Activated T-cell treated with anti-CD3 and anti-CD28 coated beads for 4 hours (primary cell): ENCODE data around the gene RNF175.
"Not testable (repeated sequence)": the region's sequence is repeated elsewhere in the genome, so short reads cannot be mapped to it uniquely, and the experiment has no call there.

Source experiments
- DNase-seq: peaks from one replicate; pipeline ENCODE4 v3.0.0-alpha.2; 2020

RNF175 gene

DNA sequence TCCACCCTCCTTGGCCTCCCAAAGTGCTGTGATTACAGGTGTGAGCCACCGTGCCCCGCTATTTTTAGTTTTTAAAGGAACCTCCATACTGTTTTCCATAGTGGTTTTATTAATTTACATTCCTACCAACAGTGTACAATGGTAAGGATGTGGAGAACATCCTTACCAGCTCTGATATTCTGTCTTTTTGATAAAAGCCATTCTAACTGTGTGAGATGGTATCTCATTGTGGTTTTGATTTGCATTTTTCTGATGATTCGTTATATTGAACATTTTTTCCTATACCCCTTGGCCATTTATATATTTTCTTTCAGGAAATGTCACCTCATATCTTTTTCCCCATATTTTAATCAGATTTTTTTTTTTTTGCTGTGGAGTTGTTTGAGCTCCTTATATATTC lies 90.0 kb downstream of the RNF175 start:
- DNase-seq, result no peak

DNA sequence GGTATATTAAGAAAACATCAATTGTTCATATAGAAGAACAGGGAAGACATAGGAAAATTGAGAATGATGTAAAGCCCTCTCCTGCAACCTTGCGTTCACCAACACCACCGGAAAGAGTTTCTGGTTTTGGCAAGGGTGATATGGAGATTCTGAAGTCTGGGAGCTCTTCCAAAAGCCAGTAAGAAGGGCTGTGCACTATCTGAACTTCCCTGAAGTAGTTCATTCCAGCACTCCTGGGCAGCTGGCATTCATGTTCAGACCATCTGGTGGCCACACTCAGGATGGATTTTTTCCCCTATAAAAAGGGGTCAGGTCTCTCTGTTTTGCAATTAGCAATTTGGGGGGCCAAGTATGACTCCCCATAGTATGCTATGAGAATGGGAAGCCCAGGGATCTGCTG lies 91.2 kb downstream of the RNF175 start:
- no peak for DNase-seq

DNA sequence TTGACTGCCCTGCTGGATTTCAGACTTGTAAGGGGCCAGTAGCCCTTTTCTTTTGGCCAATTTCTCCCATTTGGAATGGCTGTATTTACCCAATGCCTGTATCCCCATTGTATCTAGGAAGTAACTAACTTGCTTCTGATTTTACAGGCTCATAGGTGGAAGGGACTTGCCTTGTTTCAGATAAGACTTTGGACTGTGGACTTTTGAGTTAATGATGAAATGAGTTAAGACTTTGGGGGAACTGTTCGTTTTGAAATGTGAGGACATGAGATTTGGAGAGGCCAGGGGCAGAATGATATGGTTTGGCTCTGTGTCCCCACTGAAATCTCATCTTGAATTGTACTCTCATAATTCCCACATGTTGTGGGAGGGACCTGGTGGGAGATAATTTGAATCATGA lies 93.3 kb downstream of the RNF175 start:
- not testable (repeated sequence) for DNase-seq

DNA sequence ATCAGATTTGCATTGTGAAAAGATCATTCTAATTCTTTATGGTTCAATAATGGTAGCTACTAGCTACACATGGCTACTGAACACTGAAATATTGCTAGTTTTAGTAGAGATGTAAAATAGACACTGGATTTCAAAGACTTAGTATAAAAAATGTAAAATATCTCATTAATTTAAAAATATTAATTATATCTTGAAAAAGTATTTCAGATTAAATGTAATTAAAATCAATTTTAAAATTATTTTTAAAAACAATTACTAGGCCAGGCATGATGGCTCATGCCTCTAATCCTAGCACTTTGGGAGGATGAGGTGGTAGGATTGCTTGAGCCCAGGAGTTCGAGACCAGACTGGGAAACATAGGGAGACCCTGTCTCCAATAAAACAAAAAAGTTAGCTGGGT lies 96.2 kb downstream of the RNF175 start:
- DNase-seq, result no peak

DNA sequence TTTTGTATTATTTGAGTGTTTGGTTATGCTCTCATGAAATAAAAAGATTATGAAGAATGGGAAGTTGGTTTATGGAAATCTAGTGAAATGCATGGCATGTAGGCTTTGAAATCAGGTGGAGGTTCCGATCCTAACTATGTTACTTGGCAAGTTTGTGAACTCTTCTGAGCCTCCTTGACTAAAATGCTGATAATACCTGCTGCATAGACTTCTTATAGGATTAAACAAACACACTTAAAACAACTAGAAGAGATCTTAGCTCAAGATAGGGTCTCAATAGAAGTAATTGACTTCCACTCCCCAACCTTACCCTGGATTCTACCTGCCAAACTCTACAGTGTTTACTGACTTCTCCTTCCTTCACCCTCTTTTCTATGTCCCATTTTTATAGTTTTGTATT lies 97.9 kb downstream of the RNF175 start:
- no peak for DNase-seq

DNA sequence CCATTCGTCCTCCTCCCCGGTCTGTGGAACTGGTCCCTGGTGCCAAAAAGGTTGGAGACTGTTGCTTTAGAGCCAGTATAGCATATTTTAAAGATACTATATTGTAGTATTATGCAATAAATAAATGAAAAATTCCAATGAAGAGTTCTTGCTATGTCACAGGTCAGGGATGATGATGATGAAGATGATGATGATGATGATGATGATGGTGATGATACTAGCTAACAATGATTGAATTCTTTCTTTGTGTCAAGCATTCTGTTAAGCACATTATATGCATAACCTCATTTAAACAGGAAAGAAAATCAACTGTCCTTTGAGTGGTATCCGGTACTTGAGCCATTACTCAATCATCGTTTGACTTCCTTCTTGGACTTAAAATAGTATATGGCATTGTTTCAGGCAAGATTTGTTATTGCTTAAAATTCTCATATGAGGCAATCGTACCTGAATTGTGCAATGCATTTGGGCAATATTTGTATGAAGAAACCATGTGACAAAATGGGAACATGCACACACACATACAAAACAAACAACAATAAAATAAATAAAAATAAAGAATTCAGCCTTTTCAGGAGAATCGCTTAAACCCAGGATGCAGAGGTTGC lies 98.5 kb downstream of the RNF175 start:
- no peak for DNase-seq
